DLD1 (cell line): ENCODE results near the gene LRRK2.
"Not testable (repeated sequence)": the region's sequence is repeated elsewhere in the genome, so short reads cannot be mapped to it uniquely, and the experiment has no call there.

Experiments used
- in situ Hi-C: cut with HindIII; loops from 2 replicates; pipeline ENCODE4 v1.10.0; 2017; ENCODE audit warnings: low sequenced_read_pairs

LRRK2 gene

GRCh38 chr12:40211186-40211585 is 13.6 kb upstream of the LRRK2 start:
- in situ Hi-C loops, result not testable (repeated sequence)

- in situ Hi-C loops, result no loop called here
These were observed 12.2 kb upstream of the LRRK2 start for GRCh38 chr12:40212566-40212965.

GRCh38 chr12:40215982-40216381 is 8.8 kb upstream of the LRRK2 start:
- in situ Hi-C loops, result no loop called here

DNA sequence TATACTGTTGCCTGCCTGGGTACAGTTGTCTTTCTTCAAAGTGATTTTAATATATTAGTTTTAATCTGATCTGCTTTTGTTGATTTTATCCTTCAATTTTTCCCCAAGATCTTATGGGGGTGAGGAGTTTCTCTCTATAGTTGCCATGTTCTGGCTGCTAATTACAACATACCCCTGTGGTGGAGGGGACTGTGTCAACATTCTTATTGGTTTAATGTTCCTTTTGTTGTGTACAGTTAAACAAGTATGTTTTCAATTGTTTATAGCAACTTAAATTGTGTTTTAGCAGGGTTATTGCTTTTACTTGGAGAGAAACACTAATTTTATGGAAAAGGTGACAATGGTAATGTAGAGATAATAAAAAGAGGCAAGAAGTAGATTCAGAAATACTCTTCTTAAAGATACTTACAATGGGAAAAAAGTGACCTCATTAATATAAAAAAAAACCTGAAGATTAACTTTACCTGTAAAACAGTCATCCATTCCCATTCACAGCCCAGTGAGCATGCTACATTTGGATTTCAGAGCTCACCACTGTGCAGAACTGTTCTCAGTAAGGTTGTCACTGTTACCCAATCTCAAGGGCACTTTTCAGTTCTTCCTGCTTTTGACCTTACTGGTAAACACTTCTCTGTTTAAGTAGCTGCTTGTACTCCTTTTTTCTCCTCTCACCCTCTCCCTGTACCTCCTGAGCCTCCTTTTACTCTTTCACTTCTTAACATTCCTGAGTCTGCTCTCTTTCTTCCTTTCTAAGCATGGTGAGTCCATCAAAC is 8.1 kb upstream of the LRRK2 start:
- in situ Hi-C loops, result no loop called here

GRCh38 chr12:40219760-40220159 is 5.0 kb upstream of the LRRK2 start:
- in situ Hi-C loops, result no loop called here

GRCh38 chr12:40222247-40222646 is 2.5 kb upstream of the LRRK2 start:
- in situ Hi-C loops, result no loop called here

- in situ Hi-C loops, result no loop called here
These were observed 1.2 kb upstream of the LRRK2 start for GRCh38 chr12:40223646-40224045.

GRCh38 chr12:40225337-40225983 is 663 bp downstream of the LRRK2 start:
- in situ Hi-C loops, result no loop called here

GRCh38 chr12:40225984-40226602 is 1.3 kb downstream of the LRRK2 start:
- in situ Hi-C loops, result no loop called here

DNA sequence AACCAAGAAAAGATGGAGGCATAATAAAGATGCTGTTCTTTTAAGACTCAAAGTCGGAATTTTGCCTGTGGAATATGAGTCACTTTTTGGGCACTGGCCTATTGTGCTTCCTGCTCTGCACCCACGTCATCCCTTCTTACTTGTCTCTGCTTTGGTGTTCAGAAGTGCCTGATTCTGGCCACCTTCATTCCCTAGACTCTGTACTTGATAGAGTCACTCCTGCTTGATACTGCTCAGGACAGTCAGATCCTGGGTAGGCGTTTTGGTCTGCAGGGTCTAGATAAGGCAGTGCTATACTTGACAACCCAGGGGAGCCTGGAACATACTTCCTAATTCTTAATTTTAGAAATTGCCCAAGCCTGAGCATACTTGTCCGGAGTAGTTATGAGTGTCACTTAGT is 1.9 kb downstream of the LRRK2 start:
- in situ Hi-C loops, result no loop called here

- in situ Hi-C loops, result no loop called here
These were observed 2.6 kb downstream of the LRRK2 start for GRCh38 chr12:40227447-40227846.

GRCh38 chr12:40228727-40229126 is 3.9 kb downstream of the LRRK2 start:
- in situ Hi-C loops, result no loop called here

DNA sequence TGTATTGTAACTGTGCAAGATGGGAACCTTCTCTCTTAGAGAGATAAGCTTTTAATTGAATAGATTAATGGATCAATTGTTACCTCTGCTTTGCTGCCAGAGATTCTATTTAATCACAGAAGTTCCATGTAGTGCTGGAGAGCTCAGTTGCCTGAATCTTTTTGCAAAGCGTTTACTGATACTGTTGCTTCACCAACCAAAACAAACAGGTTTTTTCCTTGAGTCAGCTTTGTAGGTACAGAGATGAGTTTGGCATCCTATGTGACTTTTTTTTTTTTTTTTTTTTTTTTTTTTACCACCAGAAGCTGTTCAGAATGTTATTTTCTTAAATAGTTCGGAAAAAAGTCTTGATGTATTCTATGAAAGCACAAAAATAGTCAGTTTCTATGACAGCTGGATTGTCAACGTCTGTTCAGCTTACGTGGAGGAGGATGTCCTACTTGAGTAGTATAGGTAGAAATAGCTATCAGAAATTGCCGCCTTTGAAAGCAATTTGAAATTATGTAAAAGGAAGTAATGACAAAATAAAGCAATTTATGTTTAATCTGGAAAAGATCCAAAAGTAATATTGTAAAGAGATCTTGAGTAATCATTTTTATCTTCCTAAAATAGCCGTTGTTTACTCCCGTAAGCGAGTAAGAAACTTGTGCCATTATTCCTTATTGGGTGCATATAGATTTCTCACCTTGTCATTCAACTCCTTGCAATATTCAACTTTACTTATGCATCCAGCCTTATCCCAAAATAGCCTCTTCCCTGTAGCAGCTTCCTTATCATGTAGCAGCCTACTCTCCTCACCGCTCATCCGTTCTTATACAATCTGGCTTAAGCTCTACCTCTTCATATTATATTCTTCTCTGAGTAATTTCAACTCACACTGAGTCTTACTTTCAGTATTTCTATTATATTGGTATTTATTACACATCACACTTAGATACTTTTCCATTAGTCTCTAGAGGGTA is 5.2 kb downstream of the LRRK2 start:
- in situ Hi-C loops, result no loop called here

DNA sequence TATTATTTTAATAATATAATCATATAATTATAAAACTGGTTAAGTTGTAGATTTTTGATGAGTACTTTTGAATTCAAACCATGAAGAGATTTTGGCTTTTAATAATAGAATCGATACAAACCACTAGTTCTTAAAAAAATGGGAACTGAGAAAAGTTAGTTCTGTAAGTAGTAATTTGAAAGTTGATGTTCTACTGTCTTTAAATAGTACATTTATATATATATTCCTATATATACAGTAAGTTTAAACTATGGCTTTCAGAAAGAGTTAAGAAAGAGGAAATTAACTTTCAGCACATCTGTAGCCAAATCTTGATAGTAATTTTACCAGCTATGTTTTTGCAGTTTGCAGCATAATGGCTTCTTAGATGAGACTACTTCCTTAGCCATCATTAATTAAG is 7.8 kb downstream of the LRRK2 start:
- in situ Hi-C loops, result no loop called here

DNA sequence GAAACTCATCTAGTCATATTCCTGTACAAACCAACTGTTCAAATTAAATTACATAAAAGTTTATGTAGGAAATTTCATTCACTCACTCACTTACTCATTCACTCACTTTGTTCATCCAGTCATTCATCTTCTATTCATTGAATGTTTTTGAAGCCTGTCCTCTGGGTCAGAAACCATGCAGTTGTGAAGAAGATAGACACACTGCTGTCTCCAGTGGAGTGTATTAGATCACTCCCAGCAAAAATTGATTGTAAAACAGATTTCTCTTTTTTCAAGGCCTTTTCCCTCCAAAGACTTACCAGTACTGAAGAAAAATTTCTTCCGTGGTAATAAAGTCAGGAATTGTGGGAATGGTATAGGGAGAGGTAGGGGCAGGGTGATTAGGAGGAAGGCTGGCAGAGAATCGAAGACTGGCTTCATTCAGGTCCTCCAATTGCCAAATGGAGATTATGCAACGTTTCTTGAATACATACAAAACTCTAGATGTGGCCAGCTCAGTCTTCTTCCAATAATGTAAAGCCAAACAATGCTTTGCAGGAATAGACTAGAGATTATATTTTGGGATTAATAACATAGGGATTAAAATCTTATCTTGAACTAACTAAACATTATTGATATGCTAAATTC is 9.1 kb downstream of the LRRK2 start:
- in situ Hi-C loops, result no loop called here

GRCh38 chr12:40236357-40236850 is 11.6 kb downstream of the LRRK2 start:
- in situ Hi-C loops, result no loop called here

DNA sequence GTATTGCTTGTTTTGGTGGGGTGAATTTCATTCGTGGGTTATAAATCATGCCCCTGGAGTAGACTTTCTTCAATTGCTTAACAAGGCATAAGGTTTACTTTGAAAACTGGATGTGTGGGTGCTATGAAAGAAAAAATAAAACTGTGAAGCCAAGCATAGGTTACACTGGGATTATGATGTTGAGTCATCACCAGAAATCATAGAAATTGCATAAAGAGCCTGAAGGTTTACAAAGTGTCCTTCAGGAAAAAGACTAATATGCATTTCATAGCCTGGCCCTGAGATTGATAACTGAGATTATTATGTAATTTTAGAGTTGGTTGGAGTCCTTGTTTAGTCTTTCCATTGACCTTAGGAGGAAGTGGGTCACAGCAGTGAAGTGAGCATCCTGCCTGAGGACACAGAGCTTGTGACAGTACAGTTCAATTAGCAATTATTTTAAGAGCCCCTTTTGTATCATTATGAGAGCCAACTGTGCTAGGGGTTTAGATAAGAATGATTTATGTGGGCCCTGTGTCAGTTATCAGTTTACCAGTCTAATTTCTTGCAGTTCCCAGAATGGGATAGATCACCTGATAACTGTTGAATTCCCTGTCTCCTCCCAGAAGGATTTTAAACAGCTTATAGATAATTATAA is 13.6 kb downstream of the LRRK2 start:
- in situ Hi-C loops, result no loop called here

DNA sequence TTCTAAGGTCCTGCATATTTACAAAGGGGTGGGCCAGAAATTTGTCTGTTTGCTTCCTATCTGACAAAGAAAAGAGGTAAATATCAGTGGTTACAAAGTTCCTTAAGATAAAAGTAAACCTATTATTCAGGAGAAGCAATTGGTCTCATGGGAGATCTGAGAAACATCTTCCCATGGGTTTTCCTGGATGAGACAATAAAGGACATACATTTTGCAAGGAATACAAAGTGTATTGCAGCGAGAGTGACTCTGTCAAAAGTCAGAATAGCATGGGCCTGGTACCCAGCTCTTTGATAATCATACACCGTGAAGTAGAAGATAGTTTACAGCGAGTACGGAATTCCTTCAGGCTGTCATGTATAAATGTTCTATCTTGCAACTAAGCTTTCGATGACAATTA is 14.2 kb downstream of the LRRK2 start:
- in situ Hi-C loops, result no loop called here

- in situ Hi-C loops, result no loop called here
These were observed 16.0 kb downstream of the LRRK2 start for GRCh38 chr12:40240779-40241178.

- in situ Hi-C loops, result no loop called here
These were observed 16.9 kb downstream of the LRRK2 start for GRCh38 chr12:40241741-40242140.
